Measurements from ENCODE around the gene NOX5.

GRCh38 chr15:69096626-69097025 is 82.1 kb downstream of the NOX5 start:
- TF ChIP-seq, protein P1, sequence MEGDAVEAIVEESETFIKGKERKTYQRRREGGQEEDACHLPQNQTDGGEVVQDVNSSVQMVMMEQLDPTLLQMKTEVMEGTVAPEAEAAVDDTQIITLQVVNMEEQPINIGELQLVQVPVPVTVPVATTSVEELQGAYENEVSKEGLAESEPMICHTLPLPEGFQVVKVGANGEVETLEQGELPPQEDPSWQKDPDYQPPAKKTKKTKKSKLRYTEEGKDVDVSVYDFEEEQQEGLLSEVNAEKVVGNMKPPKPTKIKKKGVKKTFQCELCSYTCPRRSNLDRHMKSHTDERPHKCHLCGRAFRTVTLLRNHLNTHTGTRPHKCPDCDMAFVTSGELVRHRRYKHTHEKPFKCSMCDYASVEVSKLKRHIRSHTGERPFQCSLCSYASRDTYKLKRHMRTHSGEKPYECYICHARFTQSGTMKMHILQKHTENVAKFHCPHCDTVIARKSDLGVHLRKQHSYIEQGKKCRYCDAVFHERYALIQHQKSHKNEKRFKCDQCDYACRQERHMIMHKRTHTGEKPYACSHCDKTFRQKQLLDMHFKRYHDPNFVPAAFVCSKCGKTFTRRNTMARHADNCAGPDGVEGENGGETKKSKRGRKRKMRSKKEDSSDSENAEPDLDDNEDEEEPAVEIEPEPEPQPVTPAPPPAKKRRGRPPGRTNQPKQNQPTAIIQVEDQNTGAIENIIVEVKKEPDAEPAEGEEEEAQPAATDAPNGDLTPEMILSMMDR (IDR thresholded peaks at IDR 0.05; ENCODE audit: low read depth, low read length, missing input control): no peak
- TF ChIP-seq REST (IDR thresholded peaks at IDR 0.05) (no peak), SP1 (IDR thresholded peaks at IDR 0.05) (no peak)

All from liver (tissue), 3 donors.